Thyroid gland (tissue), 4 donors: ENCODE results near the gene AIF1L.

Experiments
- CTCF ChIP-seq, 6 experiments: fragments of 200-600 bp in 3 of 6; fragments of 450-650 bp in 3 of 6; sonication (generic) in 3 of 6; IDR thresholded peaks; one replicate each; pipeline ENCODE4 v1.5.1; 2016 to 2019; ENCODE audit warnings: antibody characterized with exemption in 6 of 6, mild to moderate bottlenecking in 2 of 6, inconsistent platforms in 1 of 6, moderate library complexity in 1 of 6
- POLR2A ChIP-seq, 2 donors: fragments of 450-650 bp; IDR thresholded peaks; one replicate each; pipeline ENCODE4 v1.6.1; 2017; ENCODE audit warnings: antibody characterized with exemption in 2 of 2, mild to moderate bottlenecking in 2 of 2, moderate library complexity in 1 of 2

GRCh38 chr9:131072107-131072870 lies 24.0 kb upstream of the AIF1L start:
- TF ChIP-seq CTCF (IDR thresholded peaks at IDR 0.05) (no peak), POLR2A (IDR thresholded peaks at IDR 0.05) (no peak)
